ENCODE results near the gene AKAP11.

DNA sequence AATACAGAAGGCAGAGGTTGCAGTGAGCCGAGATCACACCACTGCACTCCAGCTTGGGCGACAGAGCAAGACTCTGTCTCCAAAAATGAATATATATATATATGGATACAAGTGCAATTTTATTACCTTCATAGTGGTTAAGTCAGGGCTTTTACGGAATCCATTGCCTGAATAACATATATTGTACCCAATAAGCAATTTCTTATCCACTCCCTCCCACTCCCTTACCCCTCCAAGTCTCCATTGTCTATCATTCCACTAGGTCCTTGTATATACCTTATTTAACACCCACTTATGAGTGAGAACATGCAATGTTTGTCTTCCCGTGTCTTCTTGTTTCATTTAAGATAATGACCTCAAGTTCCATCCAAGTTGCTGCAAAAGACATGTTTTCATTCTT, 48.3 kb upstream of the AKAP11 start:
- TF ChIP-seq, protein P1, sequence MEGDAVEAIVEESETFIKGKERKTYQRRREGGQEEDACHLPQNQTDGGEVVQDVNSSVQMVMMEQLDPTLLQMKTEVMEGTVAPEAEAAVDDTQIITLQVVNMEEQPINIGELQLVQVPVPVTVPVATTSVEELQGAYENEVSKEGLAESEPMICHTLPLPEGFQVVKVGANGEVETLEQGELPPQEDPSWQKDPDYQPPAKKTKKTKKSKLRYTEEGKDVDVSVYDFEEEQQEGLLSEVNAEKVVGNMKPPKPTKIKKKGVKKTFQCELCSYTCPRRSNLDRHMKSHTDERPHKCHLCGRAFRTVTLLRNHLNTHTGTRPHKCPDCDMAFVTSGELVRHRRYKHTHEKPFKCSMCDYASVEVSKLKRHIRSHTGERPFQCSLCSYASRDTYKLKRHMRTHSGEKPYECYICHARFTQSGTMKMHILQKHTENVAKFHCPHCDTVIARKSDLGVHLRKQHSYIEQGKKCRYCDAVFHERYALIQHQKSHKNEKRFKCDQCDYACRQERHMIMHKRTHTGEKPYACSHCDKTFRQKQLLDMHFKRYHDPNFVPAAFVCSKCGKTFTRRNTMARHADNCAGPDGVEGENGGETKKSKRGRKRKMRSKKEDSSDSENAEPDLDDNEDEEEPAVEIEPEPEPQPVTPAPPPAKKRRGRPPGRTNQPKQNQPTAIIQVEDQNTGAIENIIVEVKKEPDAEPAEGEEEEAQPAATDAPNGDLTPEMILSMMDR (IDR thresholded peaks at IDR 0.05; ENCODE audit: low read length) = no peak
- TF ChIP-seq EZH2 (optimal IDR thresholded peaks at IDR 0.05; ENCODE audit: low read depth, low read length) = no peak
